Measurements from ENCODE around the gene POT1. TPM values are rescaled to one million over a fixed set of nuclear protein-coding genes. Genes with fewer than 3 reads are reported as not detected.

Gene POT1
- total and polyA plus RNA-seq, 7 experiments from 2014 or later: 13.1 to 33.8 (median 26.9) TPM

- Histone ChIP-seq H3K9me3 (ENCODE audit: control insufficient read depth in 2 of 3, low read length in 3 of 3) (no peaks in the 10 kb centered on the region), H3K4me1 (ENCODE audit: control insufficient read depth in 2 of 2, insufficient read depth in 2 of 2, low read length in 2 of 2) (no peaks in the 10 kb centered on the region), H3K36me3 (ENCODE audit: control insufficient read depth in 2 of 3, insufficient read depth in 3 of 3, low read length in 3 of 3) (no peaks in the 10 kb centered on the region), H3K27ac (ENCODE audit: low read depth, low read length) (no peak overlapping the region), H3K4me3 (ENCODE audit: low read length) (no peak overlapping the region), H3K27me3 (ENCODE audit: control insufficient read depth in 2 of 2, insufficient read depth in 2 of 2, low read length in 2 of 2) (no peaks in the 10 kb centered on the region)
- ATAC-seq: no peak
- Mint-ChIP-seq H3K36me3 (no peaks in the 10 kb centered on the region), H3K27ac (no peak overlapping the region), H3K4me1 (no peaks in the 10 kb centered on the region), H3K27me3 (peaks cover 2 to 18% (median 12%) of the 10 kb centered on the region in 5 donors), H3K9me3 (peaks cover 0 to 3% (median 0%) of the 10 kb centered on the region in 11 donors), H3K4me3 (no peak overlapping the region)
- DNase-seq: no peak
- CTCF ChIA-PET: no interaction called here
- POLR2A ChIA-PET: no interaction called here
- intact Hi-C loops (cut with micrococcal nuclease): no loop called here
These were observed 149.0 kb downstream of the POT1 start for GRCh38 chr7:124780608-124781007.

GRCh38 chr7:124780056-124780455 is 149.6 kb downstream of the POT1 start:
- Histone ChIP-seq H3K4me1 (ENCODE audit: control insufficient read depth in 2 of 2, insufficient read depth in 2 of 2, low read length in 2 of 2) (no peaks in the 10 kb centered on the region), H3K36me3 (ENCODE audit: control insufficient read depth in 2 of 3, insufficient read depth in 3 of 3, low read length in 3 of 3) (no peaks in the 10 kb centered on the region), H3K27ac (ENCODE audit: low read depth, low read length) (no peak overlapping the region), H3K9me3 (ENCODE audit: control insufficient read depth in 2 of 3, low read length in 3 of 3) (no peaks in the 10 kb centered on the region), H3K27me3 (ENCODE audit: control insufficient read depth in 2 of 2, insufficient read depth in 2 of 2, low read length in 2 of 2) (no peaks in the 10 kb centered on the region), H3K4me3 (ENCODE audit: low read length) (no peak overlapping the region)
- Mint-ChIP-seq H3K36me3 (no peaks in the 10 kb centered on the region), H3K4me3 (no peak overlapping the region), H3K4me1 (no peaks in the 10 kb centered on the region), H3K27ac (no peak overlapping the region), H3K27me3 (peaks cover 2 to 18% (median 12%) of the 10 kb centered on the region in 5 donors), H3K9me3 (peaks cover 0 to 3% (median 0%) of the 10 kb centered on the region in 11 donors)
- ATAC-seq: no peak
- POLR2A ChIA-PET: no interaction called here
- no peak for DNase-seq
- intact Hi-C loops (cut with micrococcal nuclease): no loop called here
- CTCF ChIA-PET: no interaction called here

GRCh38 chr7:124779620-124780019 is 150.0 kb downstream of the POT1 start:
- Mint-ChIP-seq H3K4me1 (no peaks in the 10 kb centered on the region), H3K27me3 (peaks cover 2 to 18% (median 12%) of the 10 kb centered on the region in 5 donors), H3K27ac (no peak overlapping the region), H3K9me3 (peaks cover 0 to 3% (median 0%) of the 10 kb centered on the region in 11 donors), H3K4me3 (no peak overlapping the region), H3K36me3 (no peaks in the 10 kb centered on the region)
- Histone ChIP-seq H3K36me3 (ENCODE audit: control insufficient read depth in 2 of 3, insufficient read depth in 3 of 3, low read length in 3 of 3) (no peaks in the 10 kb centered on the region), H3K27me3 (ENCODE audit: control insufficient read depth in 2 of 2, insufficient read depth in 2 of 2, low read length in 2 of 2) (no peaks in the 10 kb centered on the region), H3K27ac (ENCODE audit: low read depth, low read length) (no peak overlapping the region), H3K4me1 (ENCODE audit: control insufficient read depth in 2 of 2, insufficient read depth in 2 of 2, low read length in 2 of 2) (no peaks in the 10 kb centered on the region), H3K4me3 (ENCODE audit: low read length) (no peak overlapping the region), H3K9me3 (ENCODE audit: control insufficient read depth in 2 of 3, low read length in 3 of 3) (no peaks in the 10 kb centered on the region)
- intact Hi-C loops (cut with micrococcal nuclease): no loop called here
- ChIA-PET CTCF (no interaction called here), POLR2A (no interaction called here)
- DNase-seq (no peak), ATAC-seq (no peak)

GRCh38 chr7:124779194-124779593 is 150.4 kb downstream of the POT1 start:
- Mint-ChIP-seq H3K9me3 (peaks cover 0 to 3% (median 0%) of the 10 kb centered on the region in 11 donors), H3K36me3 (no peaks in the 10 kb centered on the region), H3K27me3 (peaks cover 3 to 19% (median 14%) of the 10 kb centered on the region in 5 donors), H3K4me3 (no peak overlapping the region), H3K27ac (no peak overlapping the region), H3K4me1 (no peaks in the 10 kb centered on the region)
- Histone ChIP-seq H3K9me3 (ENCODE audit: control insufficient read depth in 2 of 3, low read length in 3 of 3) (no peaks in the 10 kb centered on the region), H3K36me3 (ENCODE audit: control insufficient read depth in 2 of 3, insufficient read depth in 3 of 3, low read length in 3 of 3) (no peaks in the 10 kb centered on the region), H3K27ac (ENCODE audit: low read depth, low read length) (no peak overlapping the region), H3K4me1 (ENCODE audit: control insufficient read depth in 2 of 2, insufficient read depth in 2 of 2, low read length in 2 of 2) (no peaks in the 10 kb centered on the region), H3K4me3 (ENCODE audit: low read length) (no peak overlapping the region), H3K27me3 (ENCODE audit: control insufficient read depth in 2 of 2, insufficient read depth in 2 of 2, low read length in 2 of 2) (no peaks in the 10 kb centered on the region)
- ChIA-PET CTCF (no interaction called here), POLR2A (no interaction called here)
- ATAC-seq (no peak), DNase-seq (no peak)
- intact Hi-C loops (cut with micrococcal nuclease): no loop called here

GRCh38 chr7:124777268-124777667 is 152.4 kb downstream of the POT1 start:
- CTCF ChIA-PET: interaction anchor here (0.6 kb wide), 1 partner anchor 10 kb away, joined by 3 read pairs; no protein-coding TSS in a partner anchor
- no peaks in the 10 kb centered on the region for H3K27me3 ChIP-seq (ENCODE audit: control insufficient read depth in 2 of 2, insufficient read depth in 2 of 2, low read length in 2 of 2)
- no peaks in the 10 kb centered on the region for H3K9me3 ChIP-seq (ENCODE audit: control insufficient read depth in 2 of 3, low read length in 3 of 3)
- no peak for ATAC-seq
- no peaks in the 10 kb centered on the region for H3K36me3 ChIP-seq (ENCODE audit: control insufficient read depth in 2 of 3, insufficient read depth in 3 of 3, low read length in 3 of 3)
- Mint-ChIP-seq H3K27ac (no peak overlapping the region), H3K36me3 (no peaks in the 10 kb centered on the region), H3K27me3 (peaks cover 11 to 34% (median 24%) of the 10 kb centered on the region in 5 donors), H3K9me3 (no peaks in the 10 kb centered on the region), H3K4me3 (no peak overlapping the region), H3K4me1 (no peaks in the 10 kb centered on the region)
- no peak overlapping the region for H3K4me3 ChIP-seq (ENCODE audit: low read length)
- no peak overlapping the region for H3K27ac ChIP-seq (ENCODE audit: low read depth, low read length)
- DNase-seq: no peak
- H3K4me1 ChIP-seq (ENCODE audit: control insufficient read depth in 2 of 2, insufficient read depth in 2 of 2, low read length in 2 of 2): no peaks in the 10 kb centered on the region
- POLR2A ChIA-PET: no interaction called here
- intact Hi-C loops (cut with micrococcal nuclease): no loop called here

GRCh38 chr7:124776153-124776552 is 153.5 kb downstream of the POT1 start:
- no peak overlapping the region for H3K4me3 Mint-ChIP-seq

DNA sequence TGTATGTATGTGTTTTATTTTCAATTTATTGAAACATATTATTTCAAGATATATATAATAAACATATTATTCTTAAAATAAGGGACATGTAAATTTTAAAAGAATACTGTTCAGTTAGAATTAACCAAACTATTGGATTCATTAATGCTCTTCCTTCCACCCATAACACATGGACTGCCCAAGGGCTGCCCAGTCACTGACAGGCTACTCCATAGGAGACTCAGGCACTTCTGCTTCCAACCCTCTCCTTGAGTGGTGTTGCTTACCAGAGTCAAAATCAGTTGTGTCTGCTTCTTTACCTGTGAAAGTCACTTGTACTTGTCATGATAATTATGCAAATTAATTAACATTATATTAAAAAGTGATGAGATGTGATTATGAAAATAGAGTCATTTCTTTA is 154.2 kb downstream of the POT1 start:
- DNase-seq (no peak), ATAC-seq (no peak)
- no peak overlapping the region for H3K4me3 ChIP-seq (ENCODE audit: low read length)
- no peaks in the 10 kb centered on the region for H3K9me3 ChIP-seq (ENCODE audit: control insufficient read depth in 2 of 3, low read length in 3 of 3)
- CTCF ChIA-PET: no interaction called here
- intact Hi-C loops (cut with micrococcal nuclease): no loop called here
- POLR2A ChIA-PET: no interaction called here
- Mint-ChIP-seq H3K27ac (no peak overlapping the region), H3K27me3 (peaks cover 25 to 52% (median 32%) of the 10 kb centered on the region in 5 donors), H3K9me3 (no peaks in the 10 kb centered on the region), H3K4me1 (no peaks in the 10 kb centered on the region), H3K4me3 (no peak overlapping the region), H3K36me3 (no peaks in the 10 kb centered on the region)
- H3K27ac ChIP-seq (ENCODE audit: low read depth, low read length): no peak overlapping the region
- H3K4me1 ChIP-seq (ENCODE audit: control insufficient read depth in 2 of 2, insufficient read depth in 2 of 2, low read length in 2 of 2): no peaks in the 10 kb centered on the region
- H3K36me3 ChIP-seq (ENCODE audit: control insufficient read depth in 2 of 3, insufficient read depth in 3 of 3, low read length in 3 of 3): no peaks in the 10 kb centered on the region
- no peaks in the 10 kb centered on the region for H3K27me3 ChIP-seq (ENCODE audit: control insufficient read depth in 2 of 2, insufficient read depth in 2 of 2, low read length in 2 of 2)

More at GRCh38 chr7:124776153-124776552, 153.5 kb downstream of the POT1 start:
- ChIA-PET POLR2A (no interaction called here), CTCF (no interaction called here)
- DNase-seq: no peak
- H3K36me3 ChIP-seq (ENCODE audit: control insufficient read depth in 2 of 3, insufficient read depth in 3 of 3, low read length in 3 of 3): no peaks in the 10 kb centered on the region
- H3K4me3 ChIP-seq (ENCODE audit: low read length): no peak overlapping the region
- no peaks in the 10 kb centered on the region for H3K9me3 ChIP-seq (ENCODE audit: control insufficient read depth in 2 of 3, low read length in 3 of 3)
- H3K27ac Mint-ChIP-seq: no peak overlapping the region
- no peaks in the 10 kb centered on the region for H3K27me3 ChIP-seq (ENCODE audit: control insufficient read depth in 2 of 2, insufficient read depth in 2 of 2, low read length in 2 of 2)
- no peaks in the 10 kb centered on the region for H3K36me3 Mint-ChIP-seq
- peaks cover 19 to 45% (median 29%) of the 10 kb centered on the region in 5 donors for H3K27me3 Mint-ChIP-seq
- H3K4me1 Mint-ChIP-seq: no peaks in the 10 kb centered on the region
- H3K4me1 ChIP-seq (ENCODE audit: control insufficient read depth in 2 of 2, insufficient read depth in 2 of 2, low read length in 2 of 2): no peaks in the 10 kb centered on the region
- intact Hi-C loops (cut with micrococcal nuclease): no loop called here
- no peaks in the 10 kb centered on the region for H3K9me3 Mint-ChIP-seq
- ATAC-seq: no peak
- no peak overlapping the region for H3K27ac ChIP-seq (ENCODE audit: low read depth, low read length)
